Femur (tissue), 1 donor: ENCODE measurements around the gene GRM1.

Experiments
- DNase-seq: peaks from one replicate; pipeline ENCODE4 v3.0.0-alpha.2; 2017

GRM1 gene

DNA sequence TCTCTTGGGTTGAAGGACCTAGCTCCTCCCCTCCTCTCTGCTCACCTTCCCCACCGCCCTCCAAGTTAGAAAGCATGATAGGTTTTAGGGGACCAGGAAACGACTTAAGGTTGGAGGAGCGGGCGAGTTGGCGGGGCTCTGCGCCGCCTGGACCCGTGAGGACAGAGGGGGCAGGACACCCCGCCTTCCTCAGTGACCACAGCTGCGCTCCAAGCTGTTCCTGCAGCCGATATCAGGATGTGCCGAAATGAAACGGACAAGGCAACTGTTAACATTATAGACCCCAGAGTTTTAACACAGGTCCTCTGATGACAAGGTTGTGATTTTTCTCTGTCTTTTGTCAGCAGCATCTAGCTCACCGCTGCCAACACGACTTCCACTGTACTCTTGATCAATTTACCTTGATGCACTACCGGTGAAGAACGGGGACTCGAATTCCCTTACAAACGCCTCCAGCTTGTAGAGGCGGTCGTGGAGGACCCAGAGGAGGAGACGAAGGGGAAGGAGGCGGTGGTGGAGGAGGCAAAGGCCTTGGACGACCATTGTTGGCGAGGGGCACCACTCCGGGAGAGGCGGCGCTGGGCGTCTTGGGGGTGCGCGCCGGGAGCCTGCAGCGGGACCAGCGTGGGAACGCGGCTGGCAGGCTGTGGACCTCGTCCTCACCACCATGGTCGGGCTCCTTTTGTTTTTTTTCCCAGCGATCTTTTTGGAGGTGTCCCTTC lies at the start of gene GRM1:
Gene GRM1 (plus strand): TSS at position 212 of the 722 bp plus-strand sequence. CDS start 456 bp downstream, at position 668.
- DNase-seq: no peak

DNA sequence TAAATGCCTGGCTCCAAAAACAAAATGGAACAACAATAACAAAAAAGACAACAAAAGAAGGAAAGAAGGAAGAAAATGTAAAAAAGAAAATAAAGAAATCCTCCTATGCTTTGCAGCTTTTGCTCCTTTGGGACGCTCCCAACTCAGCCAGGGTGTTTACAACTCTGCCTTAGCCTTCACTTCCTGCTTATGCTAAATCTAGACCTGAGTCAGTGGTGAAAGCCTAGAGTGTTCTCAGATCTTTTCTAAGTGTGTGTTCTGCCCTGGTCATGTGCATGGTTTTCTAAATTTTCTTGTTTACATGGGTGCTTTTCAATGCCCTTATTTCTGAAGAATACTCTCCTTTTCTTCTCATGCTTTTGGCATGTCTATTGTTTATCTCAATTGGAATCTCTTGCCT lies 19.5 kb upstream of the GRM1 start:
- DNase-seq: no peak

DNA sequence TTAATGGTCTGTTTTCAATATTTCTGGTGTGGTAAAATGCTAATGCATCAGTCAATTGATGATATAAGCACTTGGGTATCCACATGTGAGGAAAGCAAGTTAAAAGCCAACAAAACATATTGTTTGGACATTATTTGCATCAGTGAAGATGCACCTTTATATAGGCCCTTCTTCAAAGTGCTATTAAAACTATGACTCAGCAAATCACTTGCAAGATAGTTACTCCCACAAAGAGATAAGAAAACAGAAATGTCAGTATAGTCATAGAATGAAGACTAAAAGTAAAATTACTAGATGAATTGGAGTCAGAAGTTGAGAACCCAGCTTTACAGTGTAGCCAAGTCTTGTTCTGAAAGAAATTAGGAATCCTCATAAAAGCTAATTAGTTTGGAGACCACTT lies 14.6 kb upstream of the GRM1 start:
- DNase-seq: no peak

- DNase-seq: no peak
Measured at GRCh38 chr6:146017672-146018071, 11.2 kb upstream of the GRM1 start.

DNA sequence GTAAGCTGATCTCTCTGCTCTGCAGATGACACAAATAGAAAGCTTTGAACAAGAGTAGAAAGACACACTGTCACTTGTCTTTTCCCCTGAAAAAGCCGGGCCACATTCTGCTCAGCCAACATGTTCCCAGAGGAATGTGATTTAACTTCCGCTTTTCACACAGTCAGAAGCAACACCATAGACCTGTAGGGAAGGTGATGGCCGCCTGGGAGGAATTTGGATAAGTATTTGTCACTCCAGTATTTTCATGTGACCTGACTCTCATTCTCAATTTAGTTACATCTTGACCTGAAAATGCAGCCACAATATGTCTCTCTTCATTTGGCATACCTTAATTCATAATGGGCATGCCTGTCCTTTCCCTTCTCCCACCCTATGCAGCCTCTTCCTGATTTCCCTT lies 2.0 kb upstream of the GRM1 start:
- DNase-seq: no peak

- DNase-seq: no peak
Measured at GRCh38 chr6:146027586-146028251, 1.1 kb upstream of the GRM1 start.

DNA sequence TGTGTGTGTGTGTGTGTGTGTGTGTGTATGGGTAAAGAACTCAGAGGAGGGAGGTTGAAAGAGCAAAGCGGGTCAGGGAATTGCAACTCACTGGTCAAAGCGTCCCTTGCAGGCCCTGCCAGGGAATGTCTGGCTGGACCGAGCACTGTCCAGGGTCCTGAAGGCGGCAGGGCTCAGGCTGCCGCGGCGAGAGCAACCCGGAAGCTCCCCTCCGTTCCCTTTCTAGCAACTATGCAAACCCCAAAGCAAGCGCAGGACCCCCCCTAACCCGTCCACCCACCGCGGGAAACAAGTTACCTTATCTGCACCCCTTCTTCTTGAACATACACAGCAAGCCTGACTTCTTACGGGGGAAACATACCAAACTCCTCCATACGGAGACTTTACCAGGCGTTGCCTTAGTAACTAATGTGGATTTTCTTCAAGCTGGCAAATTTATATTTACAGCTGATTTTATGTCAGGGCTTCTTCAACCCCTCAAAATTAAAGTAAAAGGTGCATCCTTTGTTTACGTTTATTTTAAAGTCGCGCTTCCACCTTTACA lies 538 bp upstream of the GRM1 start:
- peak; percentile 75 for DNase-seq

DNA sequence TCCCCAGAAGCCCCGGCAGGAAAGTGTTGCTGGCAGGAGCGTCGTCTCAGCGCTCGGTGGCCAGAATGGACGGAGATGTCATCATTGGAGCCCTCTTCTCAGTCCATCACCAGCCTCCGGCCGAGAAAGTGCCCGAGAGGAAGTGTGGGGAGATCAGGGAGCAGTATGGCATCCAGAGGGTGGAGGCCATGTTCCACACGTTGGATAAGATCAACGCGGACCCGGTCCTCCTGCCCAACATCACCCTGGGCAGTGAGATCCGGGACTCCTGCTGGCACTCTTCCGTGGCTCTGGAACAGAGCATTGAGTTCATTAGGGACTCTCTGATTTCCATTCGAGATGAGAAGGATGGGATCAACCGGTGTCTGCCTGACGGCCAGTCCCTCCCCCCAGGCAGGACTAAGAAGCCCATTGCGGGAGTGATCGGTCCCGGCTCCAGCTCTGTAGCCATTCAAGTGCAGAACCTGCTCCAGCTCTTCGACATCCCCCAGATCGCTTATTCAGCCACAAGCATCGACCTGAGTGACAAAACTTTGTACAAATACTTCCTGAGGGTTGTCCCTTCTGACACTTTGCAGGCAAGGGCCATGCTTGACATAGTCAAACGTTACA lies 817 bp downstream of the GRM1 start:
- DNase-seq: no peak

DNA sequence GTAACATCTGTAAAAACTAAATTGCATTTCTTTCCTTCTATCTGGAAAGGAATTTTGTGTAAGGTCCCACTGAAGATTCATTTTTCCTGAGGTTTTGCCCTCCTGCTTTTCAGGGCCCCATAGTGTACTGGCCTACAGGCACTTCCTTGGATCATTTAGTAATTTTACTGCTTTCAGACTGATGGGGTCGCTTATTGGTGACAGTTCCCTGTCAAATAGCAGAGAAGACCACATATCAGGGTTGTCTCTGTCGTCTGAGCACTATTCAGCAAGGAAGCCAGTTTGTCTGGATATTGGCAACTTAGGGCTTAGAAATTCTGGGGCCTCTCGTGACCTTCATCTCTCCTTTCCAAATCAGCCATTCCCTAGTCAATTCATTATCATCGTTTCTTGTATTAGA lies 3.5 kb downstream of the GRM1 start:
- no peak for DNase-seq

DNA sequence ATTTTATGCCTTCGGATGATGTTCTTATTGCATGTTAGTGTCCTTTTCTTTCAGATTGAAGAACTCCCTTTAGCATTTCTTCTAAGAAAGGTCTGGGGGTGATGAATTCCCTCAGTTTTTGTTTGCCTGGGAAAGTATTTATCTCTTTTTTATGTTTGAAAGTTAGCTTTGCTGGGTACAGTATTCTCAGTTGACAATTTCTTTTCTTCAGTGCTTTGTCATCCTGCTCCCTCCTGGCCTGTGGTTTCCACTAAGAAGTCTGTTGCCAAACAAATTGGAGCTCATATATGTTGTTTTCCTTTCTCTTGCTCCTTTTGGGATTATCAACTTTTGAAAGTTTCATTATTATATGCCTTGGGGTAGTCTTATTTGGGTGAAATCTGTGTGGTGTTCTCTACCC lies 11.5 kb downstream of the GRM1 start:
- DNase-seq: no peak

DNA sequence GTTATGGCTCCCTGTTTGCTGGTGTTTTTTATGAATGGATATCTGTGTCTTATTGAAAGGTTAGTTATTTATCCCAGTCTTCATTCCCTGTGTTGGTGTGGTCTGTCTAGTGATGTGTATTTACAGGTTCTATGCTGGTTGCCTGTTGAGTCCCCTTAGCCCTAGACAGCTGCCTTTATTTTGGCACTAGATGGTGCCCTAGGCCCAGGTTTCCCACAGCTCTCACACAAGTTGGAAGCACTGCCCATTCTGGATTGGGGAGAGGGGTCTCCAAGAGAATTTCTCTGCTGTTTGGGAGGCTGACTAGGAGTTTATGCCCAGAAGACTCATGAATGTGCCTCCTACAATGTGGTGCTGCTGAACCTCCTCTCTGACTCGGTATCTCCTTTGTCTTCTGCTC lies 12.4 kb downstream of the GRM1 start:
- no peak for DNase-seq

GRCh38 chr6:146047371-146047770 lies 18.5 kb downstream of the GRM1 start:
- peak; percentile 56 for DNase-seq

GRCh38 chr6:146050168-146050567 lies 21.3 kb downstream of the GRM1 start:
- DNase-seq: no peak

- DNase-seq: no peak
Measured at GRCh38 chr6:146056506-146056905, 27.6 kb downstream of the GRM1 start.

- DNase-seq: no peak
Measured at GRCh38 chr6:146065690-146066089, 36.8 kb downstream of the GRM1 start.

- no peak for DNase-seq
Measured at GRCh38 chr6:146066506-146066905, 37.6 kb downstream of the GRM1 start.

DNA sequence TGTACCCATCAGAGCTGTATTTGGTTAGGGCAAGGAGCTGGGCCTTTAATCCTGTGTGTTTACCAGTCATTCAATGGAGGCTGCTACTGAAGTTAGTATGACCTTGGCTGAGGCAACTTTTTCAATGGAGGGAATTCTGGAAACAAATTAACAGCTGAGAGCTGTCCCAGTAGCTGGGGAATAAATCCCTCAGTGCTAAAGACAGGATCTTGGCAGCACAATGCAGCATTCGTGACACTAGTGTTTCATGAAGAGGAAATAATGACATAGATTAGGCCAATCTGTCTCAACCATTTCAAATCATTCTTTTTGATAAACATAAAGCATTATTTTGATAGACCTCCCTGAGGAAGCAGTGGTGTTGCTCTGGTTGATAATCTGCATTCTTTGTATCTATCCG lies 42.9 kb downstream of the GRM1 start:
- no peak for DNase-seq

GRCh38 chr6:146077992-146078391 lies 49.1 kb downstream of the GRM1 start:
- no peak for DNase-seq

GRCh38 chr6:146087386-146087785 lies 58.5 kb downstream of the GRM1 start:
- DNase-seq: peak; percentile 24

- DNase-seq: no peak
Measured at GRCh38 chr6:146090474-146090873, 61.6 kb downstream of the GRM1 start.

DNA sequence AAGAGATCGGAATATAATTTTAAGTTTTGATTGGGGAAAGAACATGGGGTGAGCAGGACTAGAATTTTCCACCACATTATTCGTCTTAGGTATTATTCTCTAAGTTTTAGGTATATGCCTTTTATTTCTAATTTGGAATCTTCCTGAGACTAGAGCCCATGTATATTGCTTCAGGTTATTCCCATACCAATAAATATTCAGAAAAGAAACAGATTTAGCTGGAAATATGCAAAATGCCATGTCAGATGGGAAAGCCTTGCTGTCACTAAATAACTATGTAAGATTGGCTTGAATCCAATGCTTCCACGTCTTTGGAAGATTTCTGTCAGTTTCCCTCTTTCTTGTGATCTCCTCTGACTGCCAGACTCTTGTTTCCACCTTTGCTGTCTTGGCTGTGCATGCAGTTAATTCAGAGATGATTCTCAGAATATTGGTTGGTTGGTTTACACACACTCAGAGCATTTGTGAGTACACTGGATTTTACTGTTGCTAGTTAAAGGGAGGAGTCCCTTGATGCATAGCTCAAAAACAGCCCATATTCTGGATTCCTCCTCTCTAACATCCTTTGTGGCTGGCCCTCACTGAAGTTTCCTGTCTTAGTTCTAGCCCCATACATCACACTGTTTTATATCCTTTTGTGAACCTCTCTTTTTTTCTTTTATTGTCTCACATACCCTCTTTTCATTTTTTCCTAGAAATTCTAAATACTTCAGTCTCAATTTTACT lies 64.3 kb downstream of the GRM1 start:
- DNase-seq: no peak

- DNase-seq: no peak
Measured at GRCh38 chr6:146095481-146095880, 66.6 kb downstream of the GRM1 start.

DNA sequence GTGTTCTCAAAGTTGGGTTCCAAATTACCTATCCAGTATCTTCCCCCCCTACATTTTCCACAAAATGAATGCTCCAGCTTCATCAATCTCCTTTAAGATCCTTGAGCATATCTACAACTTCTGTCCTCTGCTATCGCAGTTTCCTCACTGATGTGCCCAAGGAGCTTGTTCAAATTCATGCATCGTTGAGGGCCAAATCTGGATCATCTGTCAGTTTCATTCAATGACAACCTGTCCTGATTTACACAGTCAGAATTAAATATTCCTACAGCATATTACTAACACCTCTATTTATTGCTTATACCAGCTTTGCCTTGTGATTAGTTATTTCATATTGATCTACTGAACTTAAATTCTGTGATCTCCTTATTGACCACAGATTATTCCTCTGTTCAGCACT lies 68.7 kb downstream of the GRM1 start:
- no peak for DNase-seq
